Gastroesophageal sphincter (tissue), 4 donors: Measurements from ENCODE around the gene COL26A1. TPM values are rescaled to one million over a fixed set of nuclear protein-coding genes. Genes with fewer than 3 reads are reported as not detected.

Source experiments
- ATAC-seq: fragments of 150-250 bp; one replicate; pipeline ENCODE4 v1.9.1; 2016; ENCODE audit warnings: mild to moderate bottlenecking, moderate library complexity
- H3K27ac ChIP-seq, 4 donors: fragments of 200-600 bp; sonication (generic) in 3 of 4; 1 replicate in 3 of 4; 2 replicates in 1 of 4; pipeline ENCODE4 v1.5.1; 2016 to 2019
- H3K27me3 ChIP-seq: fragments of 200-600 bp; sonication (generic); one replicate; pipeline ENCODE4 v1.5.1; 2019
- H3K36me3 ChIP-seq, 2 donors: fragments of 200-600 bp; sonication (generic); one replicate each; pipeline ENCODE4 v1.5.1; 2019; ENCODE audit warnings: control low read depth in 1 of 2
- H3K4me1 ChIP-seq, 3 donors: fragments of 200-600 bp; sonication (generic); 1 replicate in 2 of 3; 2 replicates in 1 of 3; pipeline ENCODE4 v1.5.1; 2016 to 2019; ENCODE audit warnings: control low read depth in 2 of 3
- H3K4me3 ChIP-seq, 2 donors: fragments of 200-600 bp; sonication (generic); one replicate each; pipeline ENCODE4 v1.5.1; 2019; ENCODE audit warnings: mild to moderate bottlenecking in 1 of 2, moderate library complexity in 1 of 2
- H3K9me3 ChIP-seq, 3 donors: fragments of 200-600 bp; sonication (generic); one replicate each; pipeline ENCODE4 v1.5.1; 2017 to 2019; ENCODE audit warnings: control low read depth in 2 of 3
- CTCF ChIP-seq, 4 experiments: fragments of 200-600 bp in 2 of 4; fragments of 450-650 bp in 2 of 4; sonication (generic) in 1 of 4; IDR thresholded peaks; one replicate each; pipeline ENCODE4 v1.5.1; 2017 to 2019; ENCODE audit warnings: antibody characterized with exemption in 4 of 4, mild to moderate bottlenecking in 2 of 4, moderate library complexity in 2 of 4
- EP300 ChIP-seq: sonication (generic); formaldehyde crosslinking; IDR thresholded peaks from one replicate; pipeline ENCODE4 v1.6.1; 2017; ENCODE audit warnings: antibody characterized with exemption, mild to moderate bottlenecking
- POLR2A ChIP-seq, 2 donors: fragments of 450-650 bp; IDR thresholded peaks; one replicate each; pipeline ENCODE4 v1.6.1; 2017; ENCODE audit warnings: antibody characterized with exemption in 2 of 2, mild to moderate bottlenecking in 2 of 2, moderate library complexity in 1 of 2
- POLR2AphosphoS5 ChIP-seq: sonication (generic); formaldehyde crosslinking; IDR thresholded peaks from one replicate; pipeline ENCODE4 v1.6.1; 2017; ENCODE audit warnings: antibody characterized with exemption
- WGBS, 2 donors: methylation state at CpG; one replicate each; pipeline ENCODE4 v1.1.5; 2018; ENCODE audit warnings: low coverage in 1 of 2; 5-methylcytosine and 5-hydroxymethylcytosine counted together
- total RNA-seq, 4 donors: library from RNA; depleted of rRNA; stranded (reverse); fragments of >200 nt; gene quantifications; one replicate each; pipeline ENCODE4 v1.1.0, GENCODE V29; 2016

COL26A1 gene
- total RNA-seq, 4 donors from 2014 or later: not detected

GRCh38 chr7:101542527-101543241 is 180.0 kb downstream of the COL26A1 start:
- Histone ChIP-seq H3K9me3 (no peaks in the 10 kb centered on the region), H3K27ac (no peak overlapping the region), H3K27me3 (peaks cover 11% of the 10 kb centered on the region), H3K36me3 (no peaks in the 10 kb centered on the region), H3K4me3 (no peak overlapping the region), H3K4me1 (peaks cover 0 to 10% (median 0%) of the 10 kb centered on the region in 3 donors)
- WGBS, 2 donors: 26 to 49% methylated on average over 3 to 4 of the region's 16 CpGs
- TF ChIP-seq CTCF (IDR thresholded peaks at IDR 0.05): peak in 3 of 4 experiments; percentile 83 to 96 (median 86)
- no peak for TF ChIP-seq EP300
- ATAC-seq: no peak

GRCh38 chr7:101543242-101543766 is 180.6 kb downstream of the COL26A1 start:
- H3K4me1 ChIP-seq: peaks cover 0 to 8% (median 0%) of the 10 kb centered on the region in 3 donors
- ATAC-seq: no peak
- H3K27ac ChIP-seq: no peak overlapping the region
- H3K27me3 ChIP-seq: peaks cover 12% of the 10 kb centered on the region
- no peaks in the 10 kb centered on the region for H3K9me3 ChIP-seq
- no peak for TF ChIP-seq POLR2AphosphoS5
- TF ChIP-seq CTCF (IDR thresholded peaks at IDR 0.05): no peak
- no peak for TF ChIP-seq POLR2A (IDR thresholded peaks at IDR 0.05)
- TF ChIP-seq EP300: no peak
- WGBS, 2 donors: 13% methylated on average over 3 of the region's 5 CpGs; no CpG with 5 or more reads in 1 of the 2 donors
- no peaks in the 10 kb centered on the region for H3K36me3 ChIP-seq
- no peak overlapping the region for H3K4me3 ChIP-seq

GRCh38 chr7:101543846-101544245 is 181.2 kb downstream of the COL26A1 start:
- Histone ChIP-seq H3K36me3 (no peaks in the 10 kb centered on the region), H3K27me3 (peaks cover 17% of the 10 kb centered on the region), H3K4me3 (no peak overlapping the region), H3K27ac (no peak overlapping the region), H3K9me3 (no peaks in the 10 kb centered on the region), H3K4me1 (peaks cover 0 to 3% (median 0%) of the 10 kb centered on the region in 3 donors)
- no peak for ATAC-seq
- 60 to 91% methylated on average over 1 to 4 of the region's 10 CpGs for WGBS, 2 donors
- TF ChIP-seq EP300: no peak
- no peak for TF ChIP-seq POLR2AphosphoS5
- no peak for TF ChIP-seq POLR2A (IDR thresholded peaks at IDR 0.05)
- no peak for TF ChIP-seq CTCF (IDR thresholded peaks at IDR 0.05)

- Histone ChIP-seq H3K27ac (no peak overlapping the region), H3K9me3 (no peaks in the 10 kb centered on the region), H3K27me3 (peaks cover 34% of the 10 kb centered on the region), H3K4me3 (no peak overlapping the region), H3K36me3 (no peaks in the 10 kb centered on the region), H3K4me1 (no peaks in the 10 kb centered on the region)
- no peak for ATAC-seq
- TF ChIP-seq POLR2A (IDR thresholded peaks at IDR 0.05) (no peak), POLR2AphosphoS5 (no peak), EP300 (no peak), CTCF (IDR thresholded peaks at IDR 0.05) (no peak)
- WGBS, 2 donors: 80% methylated on average over 1 of the region's 10 CpGs; no CpG with 5 or more reads in 1 of the 2 donors
Measured at GRCh38 chr7:101545441-101546190, 182.9 kb downstream of the COL26A1 start.
